Fibroblast of lung (primary cell): ENCODE measurements around the gene MIPOL1.
"Not testable (repeated sequence)": the region's sequence is repeated elsewhere in the genome, so short reads cannot be mapped to it uniquely, and the experiment has no call there.

ENCODE experiments used
- CTCF ChIP-seq, 2 donors: IDR thresholded peaks in 1 of 2; conservative IDR thresholded peaks in 1 of 2; 1 replicate in 1 of 2; 2 replicates in 1 of 2; pipeline ENCODE4 v1.5.1; 2011 to 2012; ENCODE audit warnings: low read length in 2 of 2, control low read depth in 1 of 2, inconsistent platforms in 1 of 2, low read depth in 1 of 2, mild to moderate bottlenecking in 1 of 2
- EZH2 ChIP-seq: IDR thresholded peaks from 2 replicates; pipeline ENCODE4 v1.5.1; 2012; ENCODE audit warnings: low read length, control low read depth, mild to moderate bottlenecking; ENCODE audit errors: missing control alignments

- not testable (repeated sequence) for TF ChIP-seq CTCF (conservative IDR thresholded peaks at IDR 0.05 in 1 of 2, IDR thresholded peaks at IDR 0.05 in 1 of 2; ENCODE audit: low read depth in 1 of 2, low read length in 2 of 2); EZH2
Measured at GRCh38 chr14:37189733-37190132, 8.0 kb upstream of the MIPOL1 start.
